Breast epithelium (tissue), 3 donors: Measurements from ENCODE around the gene MACROD2.

ENCODE experiments used
- POLR2A ChIP-seq: fragments of 450-650 bp; IDR thresholded peaks from one replicate; pipeline ENCODE4 v1.6.1; 2016; ENCODE audit warnings: antibody characterized with exemption, mild to moderate bottlenecking, moderate library complexity
- POLR2AphosphoS5 ChIP-seq, 3 donors: sonication (generic); formaldehyde crosslinking; IDR thresholded peaks; one replicate each; pipeline ENCODE4 v1.6.1; 2017; ENCODE audit warnings: antibody characterized with exemption in 3 of 3
- TF ChIP-seq, protein P1 (sequence below), 3 donors: fragments of 450-650 bp; IDR thresholded peaks; one replicate each; pipeline ENCODE4 v1.5.1; 2016 to 2017; ENCODE audit warnings: antibody characterized with exemption in 3 of 3, mild to moderate bottlenecking in 3 of 3, moderate library complexity in 3 of 3

DNA sequence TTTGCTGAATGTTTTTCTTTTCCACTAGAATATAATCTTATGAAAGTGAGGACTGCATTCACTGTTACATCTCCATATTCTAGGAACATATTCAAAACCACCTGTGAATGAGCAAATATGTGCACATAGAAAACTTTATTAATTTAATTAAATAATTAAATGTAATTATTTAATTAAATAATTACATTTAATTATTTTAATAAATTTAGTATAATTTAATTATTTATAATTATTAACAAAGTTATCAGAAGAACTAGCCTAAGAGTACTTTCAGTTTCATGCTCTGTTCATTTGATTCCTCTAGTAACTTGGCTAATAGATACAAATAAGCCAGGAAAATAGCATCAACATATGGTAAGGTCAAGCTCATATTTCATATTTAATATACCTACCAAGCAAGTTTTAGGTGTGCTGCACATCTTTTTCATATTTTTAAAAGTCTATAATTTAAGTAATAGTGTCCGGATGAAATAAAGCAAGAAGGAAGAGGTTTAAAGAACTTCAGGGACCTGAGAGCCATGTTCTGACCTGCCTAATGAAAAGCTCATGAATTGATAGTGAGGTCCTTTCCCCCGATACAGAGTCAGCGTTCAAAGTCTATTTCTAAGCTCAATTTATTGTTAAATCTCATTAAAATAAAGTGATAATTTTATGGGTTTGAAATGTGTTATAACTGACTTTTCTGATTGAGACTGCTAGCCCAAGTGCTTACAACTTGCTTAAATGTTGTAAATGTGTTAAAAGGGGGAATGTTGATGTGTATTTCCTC, 703.5 kb downstream of the MACROD2 start:
- TF ChIP-seq POLR2A (no peak), POLR2AphosphoS5 (IDR thresholded peaks at IDR 0.05) (no peak)
- TF ChIP-seq, protein P1, sequence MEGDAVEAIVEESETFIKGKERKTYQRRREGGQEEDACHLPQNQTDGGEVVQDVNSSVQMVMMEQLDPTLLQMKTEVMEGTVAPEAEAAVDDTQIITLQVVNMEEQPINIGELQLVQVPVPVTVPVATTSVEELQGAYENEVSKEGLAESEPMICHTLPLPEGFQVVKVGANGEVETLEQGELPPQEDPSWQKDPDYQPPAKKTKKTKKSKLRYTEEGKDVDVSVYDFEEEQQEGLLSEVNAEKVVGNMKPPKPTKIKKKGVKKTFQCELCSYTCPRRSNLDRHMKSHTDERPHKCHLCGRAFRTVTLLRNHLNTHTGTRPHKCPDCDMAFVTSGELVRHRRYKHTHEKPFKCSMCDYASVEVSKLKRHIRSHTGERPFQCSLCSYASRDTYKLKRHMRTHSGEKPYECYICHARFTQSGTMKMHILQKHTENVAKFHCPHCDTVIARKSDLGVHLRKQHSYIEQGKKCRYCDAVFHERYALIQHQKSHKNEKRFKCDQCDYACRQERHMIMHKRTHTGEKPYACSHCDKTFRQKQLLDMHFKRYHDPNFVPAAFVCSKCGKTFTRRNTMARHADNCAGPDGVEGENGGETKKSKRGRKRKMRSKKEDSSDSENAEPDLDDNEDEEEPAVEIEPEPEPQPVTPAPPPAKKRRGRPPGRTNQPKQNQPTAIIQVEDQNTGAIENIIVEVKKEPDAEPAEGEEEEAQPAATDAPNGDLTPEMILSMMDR (IDR thresholded peaks at IDR 0.05): no peak
